NCI-H2227 (cell line): ENCODE data around the gene PLIN4.

Source experiments
- DNase-seq: peaks from one replicate; lab custom pipeline; 2025; ENCODE audit not compliant: unreplicated experiment; lab: John Stamatoyannopoulos, UW

The PLIN4 gene

GRCh38 chr19:4456843-4457653 is 61.2 kb downstream of the PLIN4 start:
- DNase-seq, result peak; percentile 69

GRCh38 chr19:4456476-4456842 is 61.8 kb downstream of the PLIN4 start:
- peak; percentile 67 for DNase-seq

GRCh38 chr19:4455719-4456475 is 62.4 kb downstream of the PLIN4 start:
- DNase-seq, result peak; percentile 55

DNA sequence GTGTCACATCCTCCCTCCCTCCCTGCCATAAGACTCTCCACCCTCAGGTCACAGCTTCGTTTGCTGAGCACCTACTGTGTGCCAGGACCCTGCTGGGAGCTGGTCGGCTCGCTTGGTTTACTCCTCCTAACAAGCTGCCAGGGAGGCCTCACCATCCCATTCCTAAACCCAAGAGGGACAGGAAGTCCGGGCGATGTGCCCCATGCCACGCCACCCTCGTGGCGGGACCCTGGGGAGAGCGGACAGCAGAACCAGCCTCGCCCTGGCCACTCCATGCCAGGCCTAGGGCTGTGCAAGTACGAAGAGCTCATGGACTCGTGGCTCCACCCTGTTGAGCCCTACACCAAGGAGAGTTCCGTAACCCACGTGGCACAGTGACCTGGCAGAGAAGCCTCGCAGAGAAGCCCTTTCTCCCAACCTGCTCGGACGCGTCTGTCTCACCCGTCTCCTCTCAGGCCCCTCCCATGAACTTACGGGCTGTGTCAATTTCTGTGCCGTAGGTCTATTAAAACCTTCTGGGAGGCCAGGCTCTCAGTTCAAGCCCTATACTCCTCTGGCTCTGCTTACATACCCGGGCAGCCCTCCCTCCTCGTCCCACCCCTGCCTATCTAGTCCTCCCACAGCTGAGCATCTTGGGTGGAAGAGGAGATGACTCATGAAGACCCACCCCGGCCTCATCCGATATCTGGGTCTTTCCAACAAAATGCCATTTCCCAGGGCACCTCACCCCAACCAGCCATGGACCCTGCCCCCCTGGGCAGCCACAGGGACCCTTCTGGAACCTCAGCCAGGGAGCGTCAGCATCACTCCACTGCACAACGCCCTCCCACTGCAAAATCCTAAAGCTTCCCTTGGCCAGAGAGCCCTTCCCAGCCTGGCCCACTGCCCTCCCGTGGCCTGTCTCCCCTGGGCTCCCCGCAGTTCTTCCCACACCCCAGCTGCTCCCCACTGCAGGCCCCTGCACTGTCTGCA is 63.3 kb downstream of the PLIN4 start:
- DNase-seq, result no peak

GRCh38 chr19:4453232-4454179 is 64.8 kb downstream of the PLIN4 start:
- DNase-seq, result no peak

- no peak for DNase-seq
These were observed 65.9 kb downstream of the PLIN4 start for GRCh38 chr19:4452230-4452990.
